Mucosa of descending colon (tissue), 3 donors: Measurements from ENCODE around the gene DGKB. TPM values are rescaled to one million over a fixed set of nuclear protein-coding genes. Genes with fewer than 3 reads are reported as not detected.

Experiments used
- ATAC-seq: fragments of 200-7000 bp; cut with Tn5 transposase; one replicate; pipeline ENCODE4 v1.9.1; 2020; ENCODE audit warnings: mild to moderate bottlenecking, moderate library complexity
- DNase-seq, 3 donors: peaks; one replicate each; pipeline ENCODE4 v3.0.0-alpha.2; 2020
- H3K36me3 ChIP-seq: fragments of 200-600 bp; one replicate; pipeline ENCODE4 v1.8.0; 2021; ENCODE audit warnings: low read depth, mild to moderate bottlenecking
- H3K4me1 ChIP-seq: fragments of 200-600 bp; one replicate; pipeline ENCODE4 v1.8.0; 2021; ENCODE audit warnings: low read depth, mild to moderate bottlenecking
- H3K4me3 ChIP-seq: fragments of 200-600 bp; one replicate; pipeline ENCODE4 v1.8.0; 2021; ENCODE audit warnings: mild to moderate bottlenecking
- H3K9me3 ChIP-seq: fragments of 200-600 bp; one replicate; pipeline ENCODE4 v1.8.0; 2021; ENCODE audit warnings: mild to moderate bottlenecking
- CTCF ChIP-seq: fragments of 200-600 bp; IDR thresholded peaks from one replicate; pipeline ENCODE4 v1.8.0; 2022; ENCODE audit warnings: antibody characterized with exemption, mild to moderate bottlenecking
- intact Hi-C, 2 donors: fragments of 100-400 bp; cut with DNase I in 1 of 2; cut with micrococcal nuclease in 1 of 2; formaldehyde crosslinking; loops; one replicate each; pipeline versions ENCODE4 v1.11.0 to v1.11.1; 2022; cut with DNase I, micrococcal nuclease
- total RNA-seq, 3 donors: library from RNA; stranded (reverse); fragmentation: NEBNext Ultra II Directional in 2 of 3; extraction: Animal tissue kit (Norgen Biotek cat#: 25700) in 2 of 3; gene quantifications; one replicate each; pipeline versions ENCODE4 v1.2.1 to v1.2.4, GENCODE V29; 2021 to 2023
- donor health status: DM: no; HTN: no; CAD: no; lungs with moderate emphysema.
- donor health status: DM: no; HTN: no; CAD: no.
- donor health status: DM: no; HTN: yes; CAD: no.

Gene DGKB
- total RNA-seq, 3 donors from 2014 or later: 0.19 to 5.6 (median 0.78) TPM

GRCh38 chr7:14931511-14932215 lies 29.1 kb upstream of the DGKB start:
- no peaks in the 10 kb centered on the region for H3K4me1 ChIP-seq
- intact Hi-C loops: no loop called here
- ATAC-seq (no peak), DNase-seq (no peak)
- no peaks in the 10 kb centered on the region for H3K36me3 ChIP-seq
- no peak for TF ChIP-seq CTCF
- H3K4me3 ChIP-seq: no peak overlapping the region
- no peaks in the 10 kb centered on the region for H3K9me3 ChIP-seq

GRCh38 chr7:14924398-14924797 lies 21.8 kb upstream of the DGKB start:
- Histone ChIP-seq H3K9me3 (no peaks in the 10 kb centered on the region), H3K36me3 (no peaks in the 10 kb centered on the region), H3K4me3 (no peak overlapping the region), H3K4me1 (no peaks in the 10 kb centered on the region)
- DNase-seq: no peak
- intact Hi-C loops: no loop called here
- no peak for TF ChIP-seq CTCF
- no peak for ATAC-seq

- no peak for TF ChIP-seq CTCF
- ATAC-seq (no peak), DNase-seq (no peak)
- Histone ChIP-seq H3K4me3 (no peak overlapping the region), H3K9me3 (no peaks in the 10 kb centered on the region), H3K4me1 (no peaks in the 10 kb centered on the region), H3K36me3 (no peaks in the 10 kb centered on the region)
- intact Hi-C loops: no loop called here
Observed at GRCh38 chr7:14911077-14911476, 8.5 kb upstream of the DGKB start.

- ATAC-seq (no peak), DNase-seq (no peak)
- intact Hi-C loops: no loop called here
- Histone ChIP-seq H3K4me3 (no peak overlapping the region), H3K36me3 (no peaks in the 10 kb centered on the region), H3K9me3 (no peaks in the 10 kb centered on the region), H3K4me1 (no peaks in the 10 kb centered on the region)
- TF ChIP-seq CTCF: no peak
Observed at GRCh38 chr7:14908697-14909096, 6.1 kb upstream of the DGKB start.

- ATAC-seq: no peak
- no peaks in the 10 kb centered on the region for H3K36me3 ChIP-seq
- DNase-seq: no peak
Observed at GRCh38 chr7:14905764-14906163, 3.2 kb upstream of the DGKB start.

More at GRCh38 chr7:14905764-14906163, 3.2 kb upstream of the DGKB start:
- no peak for TF ChIP-seq CTCF
- H3K4me1 ChIP-seq: no peaks in the 10 kb centered on the region
- no peaks in the 10 kb centered on the region for H3K9me3 ChIP-seq
- H3K4me3 ChIP-seq: no peak overlapping the region
- intact Hi-C loops: no loop called here
